Fibroblast of peridontal ligament (primary cell): ENCODE measurements around the gene MGAT4C.
A peak's percentile ranks its signal among the peaks of the same experiment; 100 is the strongest.
"Not testable (repeated sequence)": the region's sequence is repeated elsewhere in the genome, so short reads cannot be mapped to it uniquely, and the experiment has no call there.

ENCODE experiments used
- DNase-seq: peaks from one replicate; pipeline ENCODE4 v3.0.0-alpha.2; 2010; ENCODE audit errors: extremely low read depth

MGAT4C gene

GRCh38 chr12:86256163-86256562 lies at the start of gene MGAT4C:
MGAT4C (minus strand) TSS chr12:86256391.
- peak; percentile 11 for DNase-seq

- DNase-seq = not testable (repeated sequence)
Measured at GRCh38 chr12:86296396-86296795, 40.2 kb upstream of the MGAT4C start.

- no peak for DNase-seq
Measured at GRCh38 chr12:86293682-86294240, 37.6 kb upstream of the MGAT4C start.

- no peak for DNase-seq
Measured at GRCh38 chr12:86292480-86292879, 36.3 kb upstream of the MGAT4C start.

GRCh38 chr12:86290615-86291014 lies 34.4 kb upstream of the MGAT4C start:
- peak; percentile 25 for DNase-seq

GRCh38 chr12:86286119-86286518 lies 29.9 kb upstream of the MGAT4C start:
- DNase-seq = no peak

- DNase-seq = no peak
Measured at GRCh38 chr12:86283620-86284019, 27.4 kb upstream of the MGAT4C start.

- no peak for DNase-seq
Measured at GRCh38 chr12:86275356-86275755, 19.2 kb upstream of the MGAT4C start.

GRCh38 chr12:86265329-86265695 lies 9.1 kb upstream of the MGAT4C start:
- no peak for DNase-seq

GRCh38 chr12:86264451-86265328 lies 8.5 kb upstream of the MGAT4C start:
- no peak for DNase-seq

- DNase-seq = no peak
Measured at GRCh38 chr12:86261578-86261977, 5.4 kb upstream of the MGAT4C start.

GRCh38 chr12:86261142-86261541 lies 5.0 kb upstream of the MGAT4C start:
- DNase-seq = peak; percentile 43

- DNase-seq = no peak
Measured at GRCh38 chr12:86260183-86260582, 4.0 kb upstream of the MGAT4C start.

GRCh38 chr12:86257134-86257533 lies 943 bp upstream of the MGAT4C start:
- no peak for DNase-seq

- peak; percentile 11 for DNase-seq
Measured at GRCh38 chr12:86254399-86255107, 1.6 kb downstream of the MGAT4C start.

- DNase-seq = peak; percentile 53
Measured at GRCh38 chr12:86249851-86250250, 6.3 kb downstream of the MGAT4C start.

- DNase-seq = no peak
Measured at GRCh38 chr12:86249276-86249675, 6.9 kb downstream of the MGAT4C start.

GRCh38 chr12:86247871-86248270 lies 8.3 kb downstream of the MGAT4C start:
- no peak for DNase-seq

GRCh38 chr12:86241600-86241999 lies 14.6 kb downstream of the MGAT4C start:
- no peak for DNase-seq

GRCh38 chr12:86234316-86234855 lies 21.8 kb downstream of the MGAT4C start:
- no peak for DNase-seq

- DNase-seq = no peak
Measured at GRCh38 chr12:86233126-86233525, 23.1 kb downstream of the MGAT4C start.

- peak; percentile 33 for DNase-seq
Measured at GRCh38 chr12:86230516-86231146, 25.6 kb downstream of the MGAT4C start.
